DLD1 (cell line): ENCODE data around the gene CDY2B.
"Not testable (repeated sequence)": the region's sequence is repeated elsewhere in the genome, so short reads cannot be mapped to it uniquely, and the experiment has no call there.

ENCODE experiments used
- in situ Hi-C: cut with HindIII; loops from 2 replicates; pipeline ENCODE4 v1.10.0; 2017; ENCODE audit warnings: low sequenced_read_pairs

Gene CDY2B, protein sequence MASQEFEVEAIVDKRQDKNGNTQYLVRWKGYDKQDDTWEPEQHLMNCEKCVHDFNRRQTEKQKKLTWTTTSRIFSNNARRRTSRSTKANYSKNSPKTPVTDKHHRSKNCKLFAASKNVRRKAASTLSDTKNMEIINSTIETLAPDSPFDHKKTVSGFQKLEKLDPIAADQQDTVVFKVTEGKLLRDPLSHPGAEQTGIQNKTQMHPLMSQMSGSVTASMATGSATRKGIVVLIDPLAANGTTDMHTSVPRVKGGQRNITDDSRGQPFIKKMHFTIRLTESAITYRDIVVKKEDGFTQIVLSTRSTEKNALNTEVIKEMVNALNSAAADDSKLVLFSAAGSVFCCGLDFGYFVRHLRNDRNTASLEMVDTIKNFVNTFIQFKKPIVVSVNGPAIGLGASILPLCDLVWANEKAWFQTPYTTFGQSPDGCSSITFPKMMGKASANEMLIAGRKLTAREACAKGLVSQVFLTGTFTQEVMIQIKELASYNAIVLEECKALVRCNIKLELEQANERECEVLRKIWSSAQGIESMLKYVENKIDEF

DNA sequence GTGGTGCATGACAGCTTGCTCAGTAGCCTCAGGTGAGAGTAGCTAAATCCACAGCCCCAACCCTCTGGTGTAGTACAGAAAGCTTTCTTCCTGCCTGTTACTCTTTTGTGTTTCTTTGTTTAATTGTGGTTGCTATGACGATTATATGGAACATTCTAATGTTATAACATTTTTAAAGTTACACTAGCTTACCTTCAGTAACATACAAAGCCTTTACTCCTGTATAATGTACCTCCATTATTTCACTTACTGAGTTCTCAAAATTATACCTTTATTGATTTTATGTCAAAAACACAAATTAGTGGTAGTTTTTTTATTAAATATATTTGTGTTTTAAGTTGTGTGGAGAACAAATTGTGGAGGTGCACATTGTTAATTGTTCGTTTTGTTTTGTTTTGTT is at the start of gene CDY2B:
CDY2B (minus strand) TSS at position 101 of the 400 bp plus-strand sequence. CDS start 328 bp downstream, outside the sequence.
- in situ Hi-C loops: not testable (repeated sequence)

GRCh38 chrY:17908009-17908408 is 28.0 kb upstream of the CDY2B start:
- in situ Hi-C loops: not testable (repeated sequence)

- in situ Hi-C loops: not testable (repeated sequence)
Observed at GRCh38 chrY:17907351-17907750, 27.3 kb upstream of the CDY2B start.

DNA sequence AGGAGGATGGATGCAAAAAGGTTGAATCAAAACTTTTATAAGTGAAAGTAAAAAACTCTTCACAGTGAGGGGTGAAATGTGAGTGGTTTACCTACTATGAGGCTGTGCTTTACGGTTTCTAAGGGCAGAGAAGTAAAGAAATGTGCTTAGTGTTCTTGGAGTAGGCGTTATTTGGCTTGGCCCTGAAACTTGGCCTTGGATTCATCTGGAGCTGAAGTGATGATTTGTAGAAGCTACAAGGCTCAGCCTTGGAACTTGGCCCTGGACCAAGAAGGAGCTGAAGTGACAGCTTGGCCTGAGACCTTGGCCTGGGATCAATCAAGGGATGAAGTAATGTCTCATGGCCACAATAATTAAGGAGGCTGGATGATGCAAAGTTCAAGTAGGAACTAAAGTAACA is 1.7 kb upstream of the CDY2B start:
- in situ Hi-C loops: not testable (repeated sequence)

GRCh38 chrY:17876767-17877166 is 3.3 kb downstream of the CDY2B start:
- in situ Hi-C loops: not testable (repeated sequence)

DNA sequence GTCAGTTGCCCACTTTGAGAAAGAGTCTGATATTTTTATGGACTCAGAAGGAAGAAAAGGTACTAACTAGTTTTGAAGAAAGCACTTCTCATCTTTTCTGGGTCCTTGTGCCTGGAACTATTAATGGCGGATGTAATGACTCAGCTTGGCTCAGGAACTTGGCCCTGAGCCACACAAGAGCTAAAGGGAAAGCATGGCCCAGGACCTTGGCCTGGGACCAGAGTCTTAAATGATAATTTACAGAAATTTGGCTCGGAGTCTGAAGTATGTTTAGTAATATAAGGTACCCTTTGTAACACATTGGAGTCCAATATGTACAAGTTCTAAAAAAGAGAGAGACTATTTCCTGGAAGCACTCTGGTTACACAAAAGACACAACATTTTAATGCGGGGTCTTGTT is 4.6 kb downstream of the CDY2B start:
- in situ Hi-C loops: not testable (repeated sequence)

- in situ Hi-C loops: not testable (repeated sequence)
Observed at GRCh38 chrY:17871194-17871903, 8.7 kb downstream of the CDY2B start.

DNA sequence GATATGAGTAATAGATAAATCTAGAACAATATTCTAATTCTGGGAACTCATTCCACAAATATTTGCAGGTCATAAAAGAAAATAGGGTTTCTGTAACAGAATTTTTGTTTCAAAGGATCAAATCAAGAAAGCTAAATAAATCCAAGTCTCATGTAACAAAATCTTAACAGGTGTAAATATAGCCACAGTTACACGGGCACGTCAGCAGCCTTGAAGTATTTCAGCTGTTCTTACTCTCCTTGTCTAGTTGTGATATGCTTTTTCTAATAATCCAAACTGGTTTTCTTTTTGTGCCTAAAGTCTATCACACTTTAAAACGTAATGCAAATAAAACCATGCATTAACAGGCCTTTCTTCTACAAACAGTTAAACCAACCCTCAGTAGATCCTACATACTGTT is 9.3 kb downstream of the CDY2B start:
- in situ Hi-C loops: not testable (repeated sequence)

DNA sequence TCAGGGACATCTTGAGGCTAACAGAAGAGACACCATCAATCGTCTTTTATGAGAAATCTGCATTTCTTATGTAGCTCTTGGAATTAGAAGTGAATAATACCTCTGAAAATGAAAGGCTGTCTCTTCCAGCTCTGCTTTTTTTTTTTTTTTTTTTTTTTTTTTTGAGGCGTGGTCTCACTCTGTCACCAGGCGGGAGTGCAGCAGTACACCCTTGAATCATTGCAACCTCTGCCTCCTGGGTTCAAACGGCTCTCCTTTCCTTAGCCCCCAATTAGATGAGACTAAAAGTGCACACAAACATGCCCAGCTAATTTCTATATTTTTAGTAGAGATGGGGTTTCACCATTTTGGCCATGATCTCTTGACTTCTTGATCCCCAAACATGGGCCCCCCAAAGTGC is 12.2 kb downstream of the CDY2B start:
- in situ Hi-C loops: not testable (repeated sequence)

DNA sequence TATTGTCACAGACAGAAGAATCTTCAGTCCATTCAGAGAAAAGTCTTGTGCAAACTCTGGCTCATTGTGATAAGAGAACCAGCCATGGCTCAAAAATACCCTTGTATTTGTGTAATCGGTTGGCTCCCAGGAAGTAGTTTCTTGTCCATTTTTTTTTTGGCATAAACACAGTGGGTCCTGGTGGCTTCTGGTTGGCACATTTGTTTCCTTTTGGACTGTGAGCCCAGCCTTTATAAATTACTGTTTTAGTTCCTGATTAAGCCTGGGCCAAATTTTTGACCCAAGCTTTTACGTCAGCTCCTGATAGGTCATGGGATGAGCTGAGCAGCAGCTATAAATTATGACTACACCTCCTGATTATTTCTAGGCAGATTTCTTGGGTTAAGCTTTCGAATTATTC is 19.4 kb downstream of the CDY2B start:
- in situ Hi-C loops: not testable (repeated sequence)

- in situ Hi-C loops: not testable (repeated sequence)
Observed at GRCh38 chrY:17856963-17857848, 22.8 kb downstream of the CDY2B start.

DNA sequence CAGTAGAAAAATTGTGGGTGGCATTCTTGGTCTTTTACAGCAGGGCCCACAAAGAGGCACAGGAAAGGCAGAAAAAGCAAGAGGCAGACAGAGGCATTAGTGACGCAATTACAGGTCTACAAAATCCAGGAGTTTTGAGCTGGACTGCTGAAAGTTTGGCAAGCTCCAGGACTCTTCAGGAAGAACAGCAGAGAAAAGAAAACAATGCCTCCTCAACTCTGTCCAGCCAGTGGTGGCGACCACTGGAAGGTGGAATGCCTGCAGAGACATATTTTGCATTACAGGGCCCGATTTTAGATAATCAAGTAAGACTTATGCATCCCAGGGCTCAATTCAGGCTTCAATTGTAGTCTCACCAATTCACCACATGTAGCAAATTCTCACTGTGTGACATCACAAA is 23.5 kb downstream of the CDY2B start:
- in situ Hi-C loops: not testable (repeated sequence)

- in situ Hi-C loops: not testable (repeated sequence)
Observed at GRCh38 chrY:17849131-17849530, 30.9 kb downstream of the CDY2B start.

GRCh38 chrY:17832149-17832548 is 47.9 kb downstream of the CDY2B start:
- in situ Hi-C loops: not testable (repeated sequence)
